WTC11 (cell line): ENCODE measurements around the gene FNBP1L. TPM values are rescaled to one million over a fixed set of nuclear protein-coding genes. Genes with fewer than 3 reads are reported as not detected.

Experiments used
- ATAC-seq: fragments of 200-7000 bp; cut with Tn5 transposase; 2 replicates; pipeline ENCODE4 v1.10.0; 2021; ENCODE audit warnings: mild to moderate bottlenecking, moderate library complexity
- CTCF ChIA-PET: fragments of 300-600 bp; sonication (Branson Sonifier 250); formaldehyde crosslinking; loops from one replicate; lab custom pipeline; 2021; ENCODE audit warnings: antibody characterized with exemption; lab: Charles Lee
- POLR2A ChIA-PET: fragments of 350-600 bp; sonication (Branson Sonifier 250); formaldehyde crosslinking; loops from one replicate; lab custom pipeline; 2021; ENCODE audit warnings: antibody characterized with exemption; lab: Charles Lee
- DNase-seq: peaks from one replicate; pipeline ENCODE4 v3.0.0; 2021; ENCODE audit warnings: low spot score
- H3K27ac Mint-ChIP-seq: 2 replicates; pipeline ENCODE4 v1.8.0; 2021; ENCODE audit warnings: mixed read lengths
- H3K27me3 Mint-ChIP-seq: 2 replicates; pipeline ENCODE4 v1.8.0; 2021; ENCODE audit warnings: low read depth, mild to moderate bottlenecking, moderate library complexity, mixed read lengths
- H3K36me3 Mint-ChIP-seq: 2 replicates; pipeline ENCODE4 v1.8.0; 2021; ENCODE audit warnings: mixed read lengths
- H3K4me1 Mint-ChIP-seq: 2 replicates; pipeline ENCODE4 v1.8.0; 2022; ENCODE audit warnings: mixed read lengths
- H3K4me3 Mint-ChIP-seq: 2 replicates; pipeline ENCODE4 v1.8.0; 2021; ENCODE audit warnings: mild to moderate bottlenecking, moderate library complexity, mixed read lengths
- H3K9me3 Mint-ChIP-seq: 2 replicates; pipeline ENCODE4 v1.8.0; 2021; ENCODE audit warnings: mixed read lengths
- IRF2 ChIP-seq: sonication (generic); formaldehyde crosslinking; IDR thresholded peaks from 2 replicates; pipeline ENCODE4 v1.8.0; 2022; ENCODE audit warnings: low read depth, missing genetic modification reagents, borderline replicate concordance
- JAZF1 ChIP-seq: fragments of 250-450 bp; sonication (Bioruptor Pico); IDR thresholded peaks from 2 replicates; pipeline ENCODE4 v1.9.0; 2021; ENCODE audit warnings: moderate library complexity, mild to moderate bottlenecking, inconsistent platforms
- KAT7 ChIP-seq: sonication (generic); formaldehyde crosslinking; IDR thresholded peaks from 2 replicates; pipeline ENCODE4 v1.8.1; 2023; ENCODE audit warnings: missing genetic modification reagents, mild to moderate bottlenecking, borderline replicate concordance
- SMAD4 ChIP-seq: sonication (generic); formaldehyde crosslinking; IDR thresholded peaks from 2 replicates; pipeline ENCODE4 v1.8.0; 2022; ENCODE audit warnings: mild to moderate bottlenecking, missing genetic modification reagents
- TEAD4 ChIP-seq: sonication (generic); formaldehyde crosslinking; IDR thresholded peaks from 2 replicates; pipeline ENCODE4 v1.8.0; 2022; ENCODE audit warnings: mild to moderate bottlenecking, missing genetic modification reagents
- ZNF138 ChIP-seq: sonication (generic); formaldehyde crosslinking; conservative IDR thresholded peaks from 2 replicates; pipeline ENCODE4 v1.8.1; 2022; ENCODE audit warnings: mild to moderate bottlenecking, moderate library complexity, missing genetic modification reagents
- total RNA-seq: library from RNA; stranded (reverse); gene quantifications from 3 replicates; pipeline ENCODE4 v1.2.3, GENCODE V29; 2021
- TF ChIP-seq, protein P1 (sequence below): fragments of 250-450 bp; sonication (Bioruptor Pico); IDR thresholded peaks from 2 replicates; pipeline ENCODE4 v1.9.0; 2021; ENCODE audit warnings: mild to moderate bottlenecking
- TF ChIP-seq, protein P2 (sequence below): fragments of 250-450 bp; sonication (Bioruptor Pico); IDR thresholded peaks from 2 replicates; pipeline ENCODE4 v1.9.0; 2021; ENCODE audit warnings: mild to moderate bottlenecking, borderline replicate concordance
- TF ChIP-seq, protein P3 (sequence below): fragments of 250-450 bp; sonication (Bioruptor Pico); IDR thresholded peaks from 2 replicates; pipeline ENCODE4 v1.9.0; 2021; ENCODE audit warnings: mild to moderate bottlenecking
- TF ChIP-seq, protein P4 (sequence below): fragments of 250-450 bp; sonication (Bioruptor Pico); conservative IDR thresholded peaks from 2 replicates; pipeline ENCODE4 v1.9.0; 2021; ENCODE audit warnings: mild to moderate bottlenecking
- TF ChIP-seq, protein P5 (sequence below): sonication (generic); formaldehyde crosslinking; IDR thresholded peaks from 2 replicates; pipeline ENCODE4 v1.8.1; 2023; ENCODE audit warnings: mild to moderate bottlenecking, missing genetic modification reagents, borderline replicate concordance
- TF ChIP-seq, protein P6 (sequence below): sonication (generic); formaldehyde crosslinking; IDR thresholded peaks from 2 replicates; pipeline ENCODE4 v1.8.1; 2022; ENCODE audit warnings: low read depth, missing genetic modification reagents, borderline replicate concordance
- TF ChIP-seq, protein P7 (sequence below): sonication (generic); formaldehyde crosslinking; IDR thresholded peaks from 2 replicates; pipeline ENCODE4 v1.8.1; 2023; ENCODE audit warnings: mild to moderate bottlenecking, moderate library complexity, missing genetic modification reagents
- TF ChIP-seq, protein P8 (sequence below): sonication (generic); formaldehyde crosslinking; IDR thresholded peaks from 2 replicates; pipeline ENCODE4 v1.8.1; 2023; ENCODE audit warnings: mild to moderate bottlenecking, missing genetic modification reagents

The FNBP1L gene
- total RNA-seq, 1 experiment from 2014 or later: 79.1 TPM

DNA sequence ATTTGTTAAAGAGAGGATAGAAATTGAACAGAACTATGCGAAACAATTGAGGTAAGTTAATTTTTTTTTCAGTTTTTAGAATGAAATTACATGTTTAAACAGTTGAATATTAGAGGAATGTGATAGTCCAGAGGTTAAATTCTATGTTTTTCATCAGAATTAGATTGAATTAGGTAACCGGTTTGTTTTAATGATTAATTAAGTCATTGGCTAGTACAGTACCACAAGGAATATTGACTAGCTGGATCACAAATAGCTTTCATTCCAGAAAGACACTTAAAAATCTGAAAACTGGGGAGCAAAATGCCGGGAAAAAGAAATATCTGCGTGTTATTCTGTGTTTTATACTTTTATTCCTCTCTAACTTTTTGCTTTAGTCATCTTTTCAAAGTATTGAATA is 51.6 kb downstream of the FNBP1L start:
- H3K36me3 Mint-ChIP-seq: peaks cover 14% of the 10 kb centered on the region
- ATAC-seq (no peak), DNase-seq (no peak)
- no peak overlapping the region; the same call in 1 of the 2 replicates for H3K27ac Mint-ChIP-seq
- H3K9me3 Mint-ChIP-seq: peaks cover 8% of the 10 kb centered on the region
- ChIA-PET CTCF (interaction anchor here (1.7 kb wide), 1 partner anchor 195 kb away, joined by 5 read pairs; no protein-coding TSS in a partner anchor), POLR2A (no interaction called here)
- peaks cover 39% of the 10 kb centered on the region for H3K4me1 Mint-ChIP-seq
- no peak overlapping the region for H3K4me3 Mint-ChIP-seq
- TF ChIP-seq SMAD4 (CRISPR knock-in tag): no peak
- TF ChIP-seq, protein P1, sequence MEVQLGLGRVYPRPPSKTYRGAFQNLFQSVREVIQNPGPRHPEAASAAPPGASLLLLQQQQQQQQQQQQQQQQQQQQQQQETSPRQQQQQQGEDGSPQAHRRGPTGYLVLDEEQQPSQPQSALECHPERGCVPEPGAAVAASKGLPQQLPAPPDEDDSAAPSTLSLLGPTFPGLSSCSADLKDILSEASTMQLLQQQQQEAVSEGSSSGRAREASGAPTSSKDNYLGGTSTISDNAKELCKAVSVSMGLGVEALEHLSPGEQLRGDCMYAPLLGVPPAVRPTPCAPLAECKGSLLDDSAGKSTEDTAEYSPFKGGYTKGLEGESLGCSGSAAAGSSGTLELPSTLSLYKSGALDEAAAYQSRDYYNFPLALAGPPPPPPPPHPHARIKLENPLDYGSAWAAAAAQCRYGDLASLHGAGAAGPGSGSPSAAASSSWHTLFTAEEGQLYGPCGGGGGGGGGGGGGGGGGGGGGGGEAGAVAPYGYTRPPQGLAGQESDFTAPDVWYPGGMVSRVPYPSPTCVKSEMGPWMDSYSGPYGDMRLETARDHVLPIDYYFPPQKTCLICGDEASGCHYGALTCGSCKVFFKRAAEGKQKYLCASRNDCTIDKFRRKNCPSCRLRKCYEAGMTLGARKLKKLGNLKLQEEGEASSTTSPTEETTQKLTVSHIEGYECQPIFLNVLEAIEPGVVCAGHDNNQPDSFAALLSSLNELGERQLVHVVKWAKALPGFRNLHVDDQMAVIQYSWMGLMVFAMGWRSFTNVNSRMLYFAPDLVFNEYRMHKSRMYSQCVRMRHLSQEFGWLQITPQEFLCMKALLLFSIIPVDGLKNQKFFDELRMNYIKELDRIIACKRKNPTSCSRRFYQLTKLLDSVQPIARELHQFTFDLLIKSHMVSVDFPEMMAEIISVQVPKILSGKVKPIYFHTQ (CRISPR knock-in tag): no peak
- TF ChIP-seq, protein P2, sequence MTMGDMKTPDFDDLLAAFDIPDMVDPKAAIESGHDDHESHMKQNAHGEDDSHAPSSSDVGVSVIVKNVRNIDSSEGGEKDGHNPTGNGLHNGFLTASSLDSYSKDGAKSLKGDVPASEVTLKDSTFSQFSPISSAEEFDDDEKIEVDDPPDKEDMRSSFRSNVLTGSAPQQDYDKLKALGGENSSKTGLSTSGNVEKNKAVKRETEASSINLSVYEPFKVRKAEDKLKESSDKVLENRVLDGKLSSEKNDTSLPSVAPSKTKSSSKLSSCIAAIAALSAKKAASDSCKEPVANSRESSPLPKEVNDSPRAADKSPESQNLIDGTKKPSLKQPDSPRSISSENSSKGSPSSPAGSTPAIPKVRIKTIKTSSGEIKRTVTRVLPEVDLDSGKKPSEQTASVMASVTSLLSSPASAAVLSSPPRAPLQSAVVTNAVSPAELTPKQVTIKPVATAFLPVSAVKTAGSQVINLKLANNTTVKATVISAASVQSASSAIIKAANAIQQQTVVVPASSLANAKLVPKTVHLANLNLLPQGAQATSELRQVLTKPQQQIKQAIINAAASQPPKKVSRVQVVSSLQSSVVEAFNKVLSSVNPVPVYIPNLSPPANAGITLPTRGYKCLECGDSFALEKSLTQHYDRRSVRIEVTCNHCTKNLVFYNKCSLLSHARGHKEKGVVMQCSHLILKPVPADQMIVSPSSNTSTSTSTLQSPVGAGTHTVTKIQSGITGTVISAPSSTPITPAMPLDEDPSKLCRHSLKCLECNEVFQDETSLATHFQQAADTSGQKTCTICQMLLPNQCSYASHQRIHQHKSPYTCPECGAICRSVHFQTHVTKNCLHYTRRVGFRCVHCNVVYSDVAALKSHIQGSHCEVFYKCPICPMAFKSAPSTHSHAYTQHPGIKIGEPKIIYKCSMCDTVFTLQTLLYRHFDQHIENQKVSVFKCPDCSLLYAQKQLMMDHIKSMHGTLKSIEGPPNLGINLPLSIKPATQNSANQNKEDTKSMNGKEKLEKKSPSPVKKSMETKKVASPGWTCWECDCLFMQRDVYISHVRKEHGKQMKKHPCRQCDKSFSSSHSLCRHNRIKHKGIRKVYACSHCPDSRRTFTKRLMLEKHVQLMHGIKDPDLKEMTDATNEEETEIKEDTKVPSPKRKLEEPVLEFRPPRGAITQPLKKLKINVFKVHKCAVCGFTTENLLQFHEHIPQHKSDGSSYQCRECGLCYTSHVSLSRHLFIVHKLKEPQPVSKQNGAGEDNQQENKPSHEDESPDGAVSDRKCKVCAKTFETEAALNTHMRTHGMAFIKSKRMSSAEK: no peak
- TF ChIP-seq, protein P3, sequence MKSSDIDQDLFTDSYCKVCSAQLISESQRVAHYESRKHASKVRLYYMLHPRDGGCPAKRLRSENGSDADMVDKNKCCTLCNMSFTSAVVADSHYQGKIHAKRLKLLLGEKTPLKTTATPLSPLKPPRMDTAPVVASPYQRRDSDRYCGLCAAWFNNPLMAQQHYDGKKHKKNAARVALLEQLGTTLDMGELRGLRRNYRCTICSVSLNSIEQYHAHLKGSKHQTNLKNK (CRISPR knock-in tag): no peak
- TF ChIP-seq, protein P4, sequence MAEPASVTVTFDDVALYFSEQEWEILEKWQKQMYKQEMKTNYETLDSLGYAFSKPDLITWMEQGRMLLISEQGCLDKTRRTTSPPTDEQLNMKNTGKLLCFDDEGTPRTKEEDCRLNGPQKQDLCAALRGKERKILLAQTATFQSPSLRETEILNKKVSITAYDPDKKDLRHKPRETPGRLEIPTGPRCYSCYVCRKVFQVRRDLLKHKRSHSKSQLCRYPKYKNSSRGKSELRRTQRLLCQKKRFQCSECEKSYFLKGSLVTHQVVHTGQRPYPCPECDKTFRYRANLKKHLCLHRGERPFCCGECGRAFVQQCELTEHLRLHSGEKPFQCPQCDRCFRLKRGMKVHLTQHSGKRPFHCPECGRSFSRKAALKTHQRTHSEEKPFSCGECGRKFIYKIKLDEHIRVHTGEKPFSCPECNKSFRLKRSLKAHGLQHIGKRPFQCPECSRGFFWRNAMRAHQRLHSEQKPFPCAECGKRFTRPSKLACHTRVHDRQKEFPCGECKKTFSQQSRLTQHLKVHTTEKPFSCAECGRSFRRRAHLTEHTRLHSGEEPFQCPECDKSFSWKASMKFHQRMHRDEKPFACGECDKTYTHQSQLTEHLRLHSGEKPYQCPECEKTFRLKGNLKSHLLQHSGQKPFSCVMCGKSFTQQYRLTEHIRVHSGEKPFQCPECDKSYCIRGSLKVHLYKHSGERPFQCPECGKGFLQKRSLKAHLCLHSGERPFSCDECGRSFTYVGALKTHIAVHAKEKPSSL (CRISPR knock-in tag): no peak
- TF ChIP-seq, protein P5, sequence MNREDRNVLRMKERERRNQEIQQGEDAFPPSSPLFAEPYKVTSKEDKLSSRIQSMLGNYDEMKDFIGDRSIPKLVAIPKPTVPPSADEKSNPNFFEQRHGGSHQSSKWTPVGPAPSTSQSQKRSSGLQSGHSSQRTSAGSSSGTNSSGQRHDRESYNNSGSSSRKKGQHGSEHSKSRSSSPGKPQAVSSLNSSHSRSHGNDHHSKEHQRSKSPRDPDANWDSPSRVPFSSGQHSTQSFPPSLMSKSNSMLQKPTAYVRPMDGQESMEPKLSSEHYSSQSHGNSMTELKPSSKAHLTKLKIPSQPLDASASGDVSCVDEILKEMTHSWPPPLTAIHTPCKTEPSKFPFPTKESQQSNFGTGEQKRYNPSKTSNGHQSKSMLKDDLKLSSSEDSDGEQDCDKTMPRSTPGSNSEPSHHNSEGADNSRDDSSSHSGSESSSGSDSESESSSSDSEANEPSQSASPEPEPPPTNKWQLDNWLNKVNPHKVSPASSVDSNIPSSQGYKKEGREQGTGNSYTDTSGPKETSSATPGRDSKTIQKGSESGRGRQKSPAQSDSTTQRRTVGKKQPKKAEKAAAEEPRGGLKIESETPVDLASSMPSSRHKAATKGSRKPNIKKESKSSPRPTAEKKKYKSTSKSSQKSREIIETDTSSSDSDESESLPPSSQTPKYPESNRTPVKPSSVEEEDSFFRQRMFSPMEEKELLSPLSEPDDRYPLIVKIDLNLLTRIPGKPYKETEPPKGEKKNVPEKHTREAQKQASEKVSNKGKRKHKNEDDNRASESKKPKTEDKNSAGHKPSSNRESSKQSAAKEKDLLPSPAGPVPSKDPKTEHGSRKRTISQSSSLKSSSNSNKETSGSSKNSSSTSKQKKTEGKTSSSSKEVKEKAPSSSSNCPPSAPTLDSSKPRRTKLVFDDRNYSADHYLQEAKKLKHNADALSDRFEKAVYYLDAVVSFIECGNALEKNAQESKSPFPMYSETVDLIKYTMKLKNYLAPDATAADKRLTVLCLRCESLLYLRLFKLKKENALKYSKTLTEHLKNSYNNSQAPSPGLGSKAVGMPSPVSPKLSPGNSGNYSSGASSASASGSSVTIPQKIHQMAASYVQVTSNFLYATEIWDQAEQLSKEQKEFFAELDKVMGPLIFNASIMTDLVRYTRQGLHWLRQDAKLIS: no peak
- H3K27me3 Mint-ChIP-seq: no peaks in the 10 kb centered on the region

DNA sequence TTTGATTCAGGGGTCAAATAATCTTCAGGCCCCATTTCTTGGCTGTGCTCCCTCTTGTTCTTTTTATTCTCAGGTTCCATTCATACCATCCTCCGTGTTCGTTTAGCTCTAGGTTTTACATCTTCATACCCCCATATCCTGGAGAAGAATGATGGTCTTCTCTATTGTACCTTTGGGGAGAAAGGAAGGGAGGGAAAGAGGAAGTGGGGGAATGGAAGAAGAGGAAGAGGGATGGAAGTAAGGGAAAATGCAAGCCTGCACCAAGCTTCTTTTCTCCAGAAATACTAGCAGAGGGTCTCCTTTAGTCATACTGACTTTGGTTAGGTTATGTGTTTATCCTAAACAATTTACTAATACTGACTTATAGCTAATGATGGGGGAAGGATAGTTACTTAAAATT is 52.4 kb downstream of the FNBP1L start:
- Mint-ChIP-seq H3K9me3 (peaks cover under 1% of the 10 kb centered on the region; the same call in 1 of the 2 replicates), H3K27me3 (no peaks in the 10 kb centered on the region), H3K4me3 (no peak overlapping the region), H3K36me3 (peaks cover 14% of the 10 kb centered on the region), H3K4me1 (peaks cover 42% of the 10 kb centered on the region), H3K27ac (0 out of 2 replicates have a peak overlapping the region, but pooled peaks have one; percentile 11)
- ATAC-seq (no peak), DNase-seq (no peak)
- ChIA-PET CTCF (interaction anchor here (1.7 kb wide), 1 partner anchor 195 kb away, joined by 5 read pairs; no protein-coding TSS in a partner anchor), POLR2A (no interaction called here)
- TF ChIP-seq ZNF138 (CRISPR knock-in tag) (no peak), TEAD4 (no peak), KAT7 (no peak), IRF2 (CRISPR knock-in tag) (no peak), JAZF1 (CRISPR knock-in tag) (no peak)
- TF ChIP-seq, protein P6, sequence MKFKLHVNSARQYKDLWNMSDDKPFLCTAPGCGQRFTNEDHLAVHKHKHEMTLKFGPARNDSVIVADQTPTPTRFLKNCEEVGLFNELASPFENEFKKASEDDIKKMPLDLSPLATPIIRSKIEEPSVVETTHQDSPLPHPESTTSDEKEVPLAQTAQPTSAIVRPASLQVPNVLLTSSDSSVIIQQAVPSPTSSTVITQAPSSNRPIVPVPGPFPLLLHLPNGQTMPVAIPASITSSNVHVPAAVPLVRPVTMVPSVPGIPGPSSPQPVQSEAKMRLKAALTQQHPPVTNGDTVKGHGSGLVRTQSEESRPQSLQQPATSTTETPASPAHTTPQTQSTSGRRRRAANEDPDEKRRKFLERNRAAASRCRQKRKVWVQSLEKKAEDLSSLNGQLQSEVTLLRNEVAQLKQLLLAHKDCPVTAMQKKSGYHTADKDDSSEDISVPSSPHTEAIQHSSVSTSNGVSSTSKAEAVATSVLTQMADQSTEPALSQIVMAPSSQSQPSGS (CRISPR knock-in tag): no peak
- TF ChIP-seq, protein P7, sequence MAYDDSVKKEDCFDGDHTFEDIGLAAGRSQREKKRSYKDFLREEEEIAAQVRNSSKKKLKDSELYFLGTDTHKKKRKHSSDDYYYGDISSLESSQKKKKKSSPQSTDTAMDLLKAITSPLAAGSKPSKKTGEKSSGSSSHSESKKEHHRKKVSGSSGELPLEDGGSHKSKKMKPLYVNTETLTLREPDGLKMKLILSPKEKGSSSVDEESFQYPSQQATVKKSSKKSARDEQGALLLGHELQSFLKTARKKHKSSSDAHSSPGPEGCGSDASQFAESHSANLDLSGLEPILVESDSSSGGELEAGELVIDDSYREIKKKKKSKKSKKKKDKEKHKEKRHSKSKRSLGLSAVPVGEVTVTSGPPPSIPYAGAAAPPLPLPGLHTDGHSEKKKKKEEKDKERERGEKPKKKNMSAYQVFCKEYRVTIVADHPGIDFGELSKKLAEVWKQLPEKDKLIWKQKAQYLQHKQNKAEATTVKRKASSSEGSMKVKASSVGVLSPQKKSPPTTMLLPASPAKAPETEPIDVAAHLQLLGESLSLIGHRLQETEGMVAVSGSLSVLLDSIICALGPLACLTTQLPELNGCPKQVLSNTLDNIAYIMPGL (CRISPR knock-in tag): no peak
- TF ChIP-seq, protein P8, sequence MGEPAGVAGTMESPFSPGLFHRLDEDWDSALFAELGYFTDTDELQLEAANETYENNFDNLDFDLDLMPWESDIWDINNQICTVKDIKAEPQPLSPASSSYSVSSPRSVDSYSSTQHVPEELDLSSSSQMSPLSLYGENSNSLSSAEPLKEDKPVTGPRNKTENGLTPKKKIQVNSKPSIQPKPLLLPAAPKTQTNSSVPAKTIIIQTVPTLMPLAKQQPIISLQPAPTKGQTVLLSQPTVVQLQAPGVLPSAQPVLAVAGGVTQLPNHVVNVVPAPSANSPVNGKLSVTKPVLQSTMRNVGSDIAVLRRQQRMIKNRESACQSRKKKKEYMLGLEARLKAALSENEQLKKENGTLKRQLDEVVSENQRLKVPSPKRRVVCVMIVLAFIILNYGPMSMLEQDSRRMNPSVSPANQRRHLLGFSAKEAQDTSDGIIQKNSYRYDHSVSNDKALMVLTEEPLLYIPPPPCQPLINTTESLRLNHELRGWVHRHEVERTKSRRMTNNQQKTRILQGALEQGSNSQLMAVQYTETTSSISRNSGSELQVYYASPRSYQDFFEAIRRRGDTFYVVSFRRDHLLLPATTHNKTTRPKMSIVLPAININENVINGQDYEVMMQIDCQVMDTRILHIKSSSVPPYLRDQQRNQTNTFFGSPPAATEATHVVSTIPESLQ (CRISPR knock-in tag): no peak
